OCI-LY7 (cell line): ENCODE data around the gene CLCNKB. TPM values are rescaled to one million over a fixed set of nuclear protein-coding genes. Genes with fewer than 3 reads are reported as not detected.

ENCODE experiments used
- BruUV-seq: library from RNA; stranded (reverse); fragments of 400-500 nt; replicated peaks from 2 replicates; lab custom pipeline; 2021; lab: Mats Ljungman, UMichigan
- CTCF ChIA-PET: fragments of 300-600 bp; sonication (Branson Sonifier 250); formaldehyde crosslinking; loops from one replicate; lab custom pipeline; 2022; ENCODE audit warnings: antibody characterized with exemption; ENCODE audit not compliant: unreplicated experiment; lab: Charles Lee
- POLR2A ChIA-PET: fragments of 300-600 bp; sonication (Branson Sonifier 250); formaldehyde crosslinking; loops from one replicate; lab custom pipeline; 2022; ENCODE audit warnings: antibody characterized with exemption; lab: Charles Lee
- DNase-seq: peaks from one replicate; pipeline ENCODE4 v3.0.0-alpha.2; 2015; ENCODE audit warnings: low spot score
- H2AFZ ChIP-seq: fragments of 200-600 bp; sonication (generic), shearing (Covaris generic); 2 replicates; pipeline ENCODE4 v1.6.1; 2014; ENCODE audit warnings: mild to moderate bottlenecking, antibody characterized with exemption, low read length, moderate library complexity
- H3K27ac ChIP-seq: fragments of 200-600 bp; sonication (generic); 2 replicates; pipeline ENCODE4 v1.5.1; 2014; ENCODE audit warnings: mixed run types, low read depth, mild to moderate bottlenecking, moderate library complexity, low read length, inconsistent platforms; ENCODE audit not compliant: poor library complexity, severe bottlenecking
- H3K36me3 ChIP-seq: fragments of 200-600 bp; sonication (generic); 2 replicates; pipeline ENCODE4 v1.6.1; 2014; ENCODE audit warnings: mild to moderate bottlenecking, antibody characterized with exemption, low read length, moderate library complexity, mixed read lengths; ENCODE audit not compliant: insufficient read depth
- H3K4me1 ChIP-seq: fragments of 200-600 bp; sonication (generic); 2 replicates; pipeline ENCODE4 v1.5.1; 2014; ENCODE audit warnings: mild to moderate bottlenecking, low read length; ENCODE audit not compliant: insufficient read depth, poor library complexity, severe bottlenecking
- H3K4me2 ChIP-seq: fragments of 200-600 bp; sonication (generic); 2 replicates; pipeline ENCODE4 v1.6.1; 2014; ENCODE audit warnings: mild to moderate bottlenecking, low read length
- H3K4me3 ChIP-seq: fragments of 200-600 bp; sonication (generic); 2 replicates; pipeline ENCODE4 v1.5.1; 2014; ENCODE audit warnings: mild to moderate bottlenecking, low read depth, low read length; ENCODE audit not compliant: poor library complexity, severe bottlenecking
- H3K79me2 ChIP-seq: fragments of 200-600 bp; sonication (generic); 2 replicates; pipeline ENCODE4 v1.6.1; 2016; ENCODE audit warnings: low read depth, mild to moderate bottlenecking, low read length, moderate library complexity, mixed read lengths; ENCODE audit not compliant: insufficient read depth
- H3K9me2 ChIP-seq: fragments of 200-600 bp; sonication (generic); 2 replicates; pipeline ENCODE4 v1.6.1; 2016; ENCODE audit warnings: mild to moderate bottlenecking, low read length, mixed read lengths; ENCODE audit not compliant: insufficient read depth
- H3K9me3 ChIP-seq: fragments of 200-600 bp; sonication (generic); 2 replicates; pipeline ENCODE4 v1.6.1; 2014; ENCODE audit warnings: mild to moderate bottlenecking, mixed run types, low read length, mixed read lengths
- H4K20me1 ChIP-seq: fragments of 200-600 bp; sonication (generic); 2 replicates; pipeline ENCODE4 v1.6.1; 2014; ENCODE audit warnings: mild to moderate bottlenecking, antibody characterized with exemption, low read length, moderate library complexity, mixed read lengths; ENCODE audit not compliant: insufficient read depth
- CTCF ChIP-seq: fragments of 200-600 bp; sonication (generic); conservative IDR thresholded peaks from 2 replicates; pipeline ENCODE4 v1.5.1; 2014; ENCODE audit warnings: mild to moderate bottlenecking, antibody characterized with exemption, low read length, moderate library complexity, mixed read lengths
- EZH2phosphoT487 ChIP-seq: fragments of 200-600 bp; sonication (generic); IDR thresholded peaks from 2 replicates; pipeline ENCODE4 v1.6.1; 2018; ENCODE audit warnings: low read depth, borderline replicate concordance, mild to moderate bottlenecking, mixed run types, antibody characterized with exemption, low read length, moderate library complexity, mixed read lengths
- intact Hi-C: fragments of 100-400 bp; cut with micrococcal nuclease; formaldehyde crosslinking; loops from one replicate; pipeline ENCODE4 v1.10.0; 2022; ENCODE audit not compliant: unreplicated experiment
- total RNA-seq, 2 experiments: library from RNA; depleted of rRNA in 1 of 2; stranded (reverse); fragments of >200 nt in 1 of 2; shearing (Covaris generic) in 1 of 2; gene quantifications; 2 replicates each; pipeline ENCODE4 v1.2.3, GENCODE V29; 2014 to 2022

The CLCNKB gene
- total RNA-seq, 2 experiments from 2014 or later = not detected

GRCh38 chr1:16067933-16068332, 24.4 kb downstream of the CLCNKB start:
- intact Hi-C loops = no loop called here
- no peaks in the 10 kb centered on the region for H3K9me3 ChIP-seq
- H3K4me1 ChIP-seq = peaks cover under 1% of the 10 kb centered on the region
- no peak for TF ChIP-seq EZH2phosphoT487
- no peak for TF ChIP-seq CTCF
- no peaks in the 10 kb centered on the region for H3K9me2 ChIP-seq
- no peak overlapping the region for H3K27ac ChIP-seq
- no peak overlapping the region for H2AFZ ChIP-seq
- H3K79me2 ChIP-seq = no peaks in the 10 kb centered on the region
- H3K36me3 ChIP-seq = no peaks in the 10 kb centered on the region
- no peaks in the 10 kb centered on the region for H4K20me1 ChIP-seq
- no TSS peak for BruUV-seq
- POLR2A ChIA-PET = interaction anchor here (0.6 to 1.2 kb wide), 2 partner anchors 9 to 1515 kb away, joined by 3 read pairs; no protein-coding TSS in a partner anchor
- H3K4me3 ChIP-seq = no peak overlapping the region
- CTCF ChIA-PET = no interaction called here
- no peak overlapping the region for H3K4me2 ChIP-seq
- DNase-seq = no peak

GRCh38 chr1:16068356-16069270, 25.0 kb downstream of the CLCNKB start:
- H2AFZ ChIP-seq = no peak overlapping the region
- intact Hi-C loops = no loop called here
- TF ChIP-seq EZH2phosphoT487 = no peak
- TF ChIP-seq CTCF = no peak
- H3K4me2 ChIP-seq = no peak overlapping the region
- BruUV-seq = no TSS peak
- peaks cover 5% of the 10 kb centered on the region for H3K4me1 ChIP-seq
- H3K4me3 ChIP-seq = no peak overlapping the region
- ChIA-PET POLR2A (interaction anchor here (1.2 kb wide), 1 partner anchor 10 kb away, joined by 3 read pairs; no protein-coding TSS in a partner anchor), CTCF (interaction anchor here (0.6 kb wide), 1 partner anchor 279 kb away, joined by 4 read pairs; no protein-coding TSS in a partner anchor)
- no peaks in the 10 kb centered on the region for H3K9me2 ChIP-seq
- no peaks in the 10 kb centered on the region for H3K79me2 ChIP-seq
- no peaks in the 10 kb centered on the region for H4K20me1 ChIP-seq
- H3K36me3 ChIP-seq = no peaks in the 10 kb centered on the region
- DNase-seq = no peak
- no peak overlapping the region for H3K27ac ChIP-seq
- H3K9me3 ChIP-seq = no peaks in the 10 kb centered on the region
